Pancreas (tissue), 10 donors: ENCODE data around the gene OR8B4. TPM values are rescaled to one million over a fixed set of nuclear protein-coding genes. Genes with fewer than 3 reads are reported as not detected.

ENCODE experiments used
- ATAC-seq, 4 donors: fragments of 200-7000 bp; cut with Tn5 transposase; one replicate each; pipeline versions ENCODE4 v1.8.0 to v1.9.1; 2020; ENCODE audit warnings: mild to moderate bottlenecking in 4 of 4, moderate library complexity in 4 of 4
- DNase-seq, 6 donors: peaks; one replicate each; pipeline ENCODE4 v3.0.0-alpha.2; 2020
- FAIRE-seq: peaks from 2 replicates; lab custom pipeline; 2012; peaks lifted over from hg19 to GRCh38; lab: Jason Lieb, UNC
- H3K27ac ChIP-seq, 4 donors: fragments of 200-600 bp; sonication (generic); 1 replicate in 3 of 4; 2 replicates in 1 of 4; pipeline versions ENCODE4 v1.5.0 to v1.8.0; 2020
- H3K27me3 ChIP-seq, 4 donors: fragments of 200-600 bp; one replicate each; pipeline ENCODE4 v1.8.0; 2021
- H3K36me3 ChIP-seq, 3 donors: fragments of 200-600 bp; sonication (generic) in 1 of 3; one replicate each; pipeline versions ENCODE4 v1.5.0 to v1.8.0; 2020 to 2021
- H3K4me1 ChIP-seq, 3 donors: fragments of 200-600 bp; one replicate each; pipeline ENCODE4 v1.8.0; 2021
- H3K4me3 ChIP-seq, 4 donors: fragments of 200-600 bp; sonication (generic) in 2 of 4; one replicate each; pipeline versions ENCODE4 v1.5.0 to v1.8.0; 2020 to 2021
- H3K9me3 ChIP-seq, 4 donors: fragments of 200-600 bp; one replicate each; pipeline ENCODE4 v1.8.0; 2021
- CTCF ChIP-seq, 4 donors: fragments of 200-600 bp; sonication (generic) in 3 of 4; IDR thresholded peaks; one replicate each; pipeline versions ENCODE4 v1.5.0 to v1.8.0; 2021; ENCODE audit warnings: antibody characterized with exemption in 4 of 4
- WGBS, 2 donors: extraction: QIAGEN DNeasy Blood & Tissue Kit; methylation state at CpG; one replicate each; pipeline ENCODE4 v1.1.7; 2013; 5-methylcytosine and 5-hydroxymethylcytosine counted together
- intact Hi-C, 3 donors: fragments of 100-400 bp; cut with DNase I; formaldehyde crosslinking; loops; one replicate each; pipeline versions ENCODE4 v1.11.1 to v1.14.2; 2022
- polyA plus RNA-seq, 2 donors: library from polyadenylated mRNA; stranded (reverse); fragments of 200-250 nt; gene quantifications; one replicate each; pipeline ENCODE4 v1.2.3, GENCODE V29; 2013
- total RNA-seq, 6 donors: library from RNA; stranded (reverse); fragmentation: NEBNext Ultra II Directional in 4 of 6; extraction: Animal tissue kit (Norgen Biotek cat#: 25700) in 4 of 6; gene quantifications; one replicate each; pipeline versions ENCODE4 v1.2.1 to v1.2.4, GENCODE V29; 2021 to 2023
- donor health status: healthy with polysubstance abuse.
- donor health status: DM: no; HTN: no; CAD: no; lungs with moderate emphysema.
- donor health status: DM: no; HTN: no; CAD: no.
- donor health status: control.
- donor health status: control.
- donor health status: Bipolar disorder and iron deficiency.
- donor health status: DM: yes; HTN: yes; CAD: no.
- donor health status: DM: no; HTN: no; CAD: no.
- donor health status: DM: no; HTN: no; CAD: no.
- donor health status: DM: yes; HTN: yes; CAD: no.

OR8B4 gene
- total and polyA plus RNA-seq, 8 donors, result not detected

GRCh38 chr11:124454552-124454951 is 29.9 kb upstream of the OR8B4 start:
- TF ChIP-seq CTCF (IDR thresholded peaks at IDR 0.05), result no peak
- Histone ChIP-seq H3K4me3 (no peak overlapping the region), H3K27ac (no peak overlapping the region), H3K36me3 (no peaks in the 10 kb centered on the region), H3K4me1 (no peaks in the 10 kb centered on the region), H3K9me3 (no peaks in the 10 kb centered on the region), H3K27me3 (no peaks in the 10 kb centered on the region)
- no peak for FAIRE-seq
- no peak for ATAC-seq
- no peak for DNase-seq
- 10 to 33% methylated on average over 2 of the region's 2 CpGs for WGBS, 2 donors
- intact Hi-C loops, result no loop called here

GRCh38 chr11:124446916-124447315 is 22.2 kb upstream of the OR8B4 start:
- intact Hi-C loops, result no loop called here
- Histone ChIP-seq H3K36me3 (no peaks in the 10 kb centered on the region), H3K27me3 (no peaks in the 10 kb centered on the region), H3K4me3 (no peak overlapping the region), H3K9me3 (no peaks in the 10 kb centered on the region), H3K4me1 (no peaks in the 10 kb centered on the region), H3K27ac (no peak overlapping the region)
- FAIRE-seq (no peak), DNase-seq (no peak), ATAC-seq (no peak)
- WGBS, 2 donors, result 56 to 64% methylated on average over 1 of the region's 1 CpG
- TF ChIP-seq CTCF (IDR thresholded peaks at IDR 0.05), result no peak

- no peak for ATAC-seq
- Histone ChIP-seq H3K4me3 (no peak within 1 kb of the TSS), H3K9me3 (no peaks in the 10 kb centered on the region), H3K4me1 (no peaks in the 10 kb centered on the region), H3K27ac (no peak within 1 kb of the TSS), H3K36me3 (no peaks in the 10 kb centered on the region), H3K27me3 (no peaks in the 10 kb centered on the region)
- 95 to 98% methylated on average over 1 of the region's 1 CpG for WGBS, 2 donors
- FAIRE-seq, result no peak
- intact Hi-C loops, result no loop called here
- TF ChIP-seq CTCF (IDR thresholded peaks at IDR 0.05), result no peak
- DNase-seq, result no peak
These were observed 21.0 kb upstream of the OR8B4 start, which contains the start of gene OR8B8 for GRCh38 chr11:124445646-124446150. Gene OR8B8, minus strand, starts transcription at chr11:124445696. Its CDS starts 4,611 bp downstream, at chr11:124441085.

GRCh38 chr11:124442847-124443246 is 18.2 kb upstream of the OR8B4 start:
- no peak overlapping the region for H3K27ac ChIP-seq
- no peaks in the 10 kb centered on the region for H3K27me3 ChIP-seq
- FAIRE-seq (no peak), ATAC-seq (no peak), DNase-seq (no peak)
- no peak overlapping the region for H3K4me3 ChIP-seq
- TF ChIP-seq CTCF (IDR thresholded peaks at IDR 0.05), result no peak
- no peaks in the 10 kb centered on the region for H3K36me3 ChIP-seq
- intact Hi-C loops, result no loop called here
- H3K4me1 ChIP-seq, result no peaks in the 10 kb centered on the region
- H3K9me3 ChIP-seq, result no peaks in the 10 kb centered on the region
- 22 to 26% methylated on average over 2 of the region's 2 CpGs for WGBS, 2 donors

- Histone ChIP-seq H3K9me3 (no peaks in the 10 kb centered on the region), H3K4me3 (no peak overlapping the region), H3K36me3 (no peaks in the 10 kb centered on the region), H3K27me3 (no peaks in the 10 kb centered on the region), H3K27ac (no peak overlapping the region), H3K4me1 (no peaks in the 10 kb centered on the region)
- DNase-seq (no peak), FAIRE-seq (no peak), ATAC-seq (no peak)
- TF ChIP-seq CTCF (IDR thresholded peaks at IDR 0.05), result no peak
- 25 to 32% methylated on average over 6 of the region's 6 CpGs for WGBS, 2 donors
- intact Hi-C loops, result no loop called here
These were observed 17.8 kb upstream of the OR8B4 start for GRCh38 chr11:124442442-124442841.
